ENCODE results near the gene RPL6. TPM values are rescaled to one million over a fixed set of nuclear protein-coding genes. Genes with fewer than 3 reads are reported as not detected.

The RPL6 gene
- total RNA-seq, 2 donors from 2014 or later, result 1,335 to 1,400 TPM

DNA sequence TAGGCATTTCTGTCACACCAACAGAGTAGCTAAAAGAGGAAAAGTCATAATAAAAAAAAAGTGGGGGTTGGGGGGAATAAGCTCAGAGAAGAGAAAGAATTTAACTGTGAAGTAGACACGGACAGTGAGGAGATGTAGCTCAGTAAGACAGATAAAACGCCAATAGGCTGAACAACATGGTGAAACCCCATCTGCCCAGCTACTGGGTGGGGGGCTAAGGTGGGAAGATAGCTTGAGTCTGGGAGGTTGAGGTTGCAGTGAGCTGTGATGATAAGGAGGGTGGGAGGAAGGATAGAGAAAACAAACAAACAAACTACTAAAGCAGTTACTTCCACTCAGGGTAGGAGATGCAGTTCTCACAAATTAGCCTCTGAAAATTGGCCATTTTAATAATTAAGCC lies 52.2 kb downstream of the RPL6 start:
- H3K36me3 Mint-ChIP-seq (ENCODE audit: insufficient read depth in 2 of 2), result no peaks in the 10 kb centered on the region
- H3K4me3 Mint-ChIP-seq, result no peak overlapping the region
- H3K27ac Mint-ChIP-seq, result peak overlapping the region; percentile 54
- DNase-seq (no peak), ATAC-seq (replicated peaks in 1 of 2) (no peak)
- H3K4me1 Mint-ChIP-seq (ENCODE audit: low read depth), result peaks cover 19% of the 10 kb centered on the region
- H3K27me3 Mint-ChIP-seq (ENCODE audit: low read depth), result no peaks in the 10 kb centered on the region
- H3K9me3 Mint-ChIP-seq, result no peaks in the 10 kb centered on the region

Other genes starting within 250 kb of the RPL6 start
- 10 to 100 TPM; 39.6 to 43.3 TPM for gene HECTD4, start 27.2 kb downstream of the RPL6 start, total RNA-seq
- 10 to 100 TPM; 92.4 to 93.7 TPM for gene PTPN11, start 9.3 kb upstream of the RPL6 start, total RNA-seq

Measured in activated T-cell treated with anti-CD3 and anti-CD28 coated beads, Interleukin-2, amount 50 U/mL, for 72 hours (primary cell).